ENCODE results near the gene MTA1. TPM values are rescaled to one million over a fixed set of nuclear protein-coding genes. Genes with fewer than 3 reads are reported as not detected.

Gene MTA1
- total and polyA plus RNA-seq, 2 of the 8 experiments (the other 6 are each of a cell fraction or from before 2014, with no cell fraction given), result 73.9 to 221 TPM

GRCh38 chr14:105500726-105501101 lies 81.1 kb downstream of the MTA1 start:
- H2BK20ac ChIP-seq (ENCODE audit: low read length), result no peak overlapping the region
- H3K23ac ChIP-seq (ENCODE audit: insufficient read length), result no peak overlapping the region
- no peak overlapping the region for H3K9ac ChIP-seq (replicated peaks in 1 of 4; ENCODE audit: extremely low read depth in 1 of 4, low read depth in 3 of 4, low read length in 3 of 4)
- H2BK120ac ChIP-seq (replicated peaks; ENCODE audit: low read depth, low read length), result no peak overlapping the region
- no peak overlapping the region; the same call in 1 of the 2 replicates for H4K8ac ChIP-seq (ENCODE audit: extremely low read depth, insufficient read depth, low read length)
- FAIRE-seq (no peak), DNase-seq (ENCODE audit: low read depth in 1 of 2, low spot score in 2 of 2) (no peak)
- peaks cover 0 to 3% (median 0%) of the 10 kb centered on the region in 4 experiments; a peak in 2 of 7 replicates for H3K4me1 ChIP-seq (replicated peaks in 1 of 4; ENCODE audit: control insufficient read depth in 3 of 4, insufficient read depth in 4 of 4, low read length in 3 of 4)
- peaks cover 0 to 2% of the 10 kb centered on the region in 2 experiments for H4K20me1 ChIP-seq (replicated peaks in 1 of 2; ENCODE audit: control insufficient read depth in 1 of 2, insufficient read depth in 2 of 2, low read length in 2 of 2)
- no peak overlapping the region for H2BK5ac ChIP-seq (ENCODE audit: low read depth, low read length)
- no peak overlapping the region for H2BK12ac ChIP-seq (ENCODE audit: low read depth, low read length)
- TF ChIP-seq POLR2AphosphoS5 (IDR thresholded peaks at IDR 0.05; ENCODE audit: low read depth, low read length) (0 out of 2 replicates have a peak, but pooled peaks have one; percentile 15), EZH2 (IDR thresholded peaks at IDR 0.05; ENCODE audit: low read depth, low read length, severe bottlenecking) (no peak)
- H3K18ac ChIP-seq (ENCODE audit: extremely low read depth, low read length), result no peak overlapping the region
- no peak overlapping the region for H4K91ac ChIP-seq (replicated peaks; ENCODE audit: insufficient read length, low read length)
- H3K23me2 ChIP-seq (ENCODE audit: low read depth, low read length), result no peaks in the 10 kb centered on the region
- no peaks in the 10 kb centered on the region for H3K36me3 ChIP-seq (ENCODE audit: control insufficient read depth in 2 of 4, insufficient read depth in 4 of 4, low read length in 3 of 4)
- no peak overlapping the region for H3K4ac ChIP-seq (replicated peaks; ENCODE audit: insufficient read length, low read depth, low read length)
- 89% methylated on average over 10 of the region's 10 CpGs; no CpG with 5 or more reads in 1 of the 2 experiments for WGBS, 2 experiments (ENCODE audit: extremely low coverage in 1 of 2, insufficient coverage in 1 of 2, insufficient read length in 1 of 2, insufficient replicate concordance in 2 of 2, low coverage in 1 of 2, low lambda C conversion rate in 2 of 2, missing lambda C conversion rate in 1 of 2)
- H3K4me2 ChIP-seq (ENCODE audit: insufficient read depth in 1 of 2, low read depth in 2 of 2, low read length in 2 of 2), result no peak overlapping the region
- no peaks in the 10 kb centered on the region for H3K79me1 ChIP-seq (ENCODE audit: low read depth, low read length)
- no peak overlapping the region for H2AK5ac ChIP-seq (ENCODE audit: low read depth, low read length)
- H3K27ac ChIP-seq (ENCODE audit: low read depth, low read length), result no peak overlapping the region
- H3K27me3 ChIP-seq (replicated peaks in 1 of 4; ENCODE audit: control insufficient read depth in 3 of 4, extremely low read depth in 1 of 4, insufficient read depth in 3 of 4, low read length in 3 of 4), result no peaks in the 10 kb centered on the region
- H4K5ac ChIP-seq (ENCODE audit: insufficient read length, low read depth, low read length), result no peak overlapping the region
- H3K79me2 ChIP-seq (ENCODE audit: control insufficient read depth in 1 of 2, insufficient read depth in 2 of 2, low read length in 2 of 2), result no peaks in the 10 kb centered on the region
- no peaks in the 10 kb centered on the region for H3K9me3 ChIP-seq (ENCODE audit: insufficient read depth in 2 of 2, low read depth in 1 of 2, low read length in 1 of 2)
- ChIA-PET POLR2A (ENCODE audit: partially characterized antibody) (interaction anchor here (1.4 to 1.7 kb wide), 2 partner anchors 43 to 53 kb away, joined by 3 to 4 read pairs; no protein-coding TSS in a partner anchor), CTCF (ENCODE audit: partially characterized antibody) (interaction anchor here (1.3 kb wide), 1 partner anchor 14 kb away, joined by 5 read pairs; the partner anchor contains the start of gene CRIP1)
- H2AFZ ChIP-seq (ENCODE audit: low read length), result no peak overlapping the region
- H3K4me3 ChIP-seq (ENCODE audit: extremely low read depth in 1 of 4, insufficient read depth in 2 of 4, low read depth in 3 of 4, low read length in 4 of 4), result no peak overlapping the region
- no peak overlapping the region for H2BK15ac ChIP-seq (ENCODE audit: low read length)
- H3K14ac ChIP-seq (ENCODE audit: insufficient read length), result no peak overlapping the region
- no peak overlapping the region for H3K56ac ChIP-seq (replicated peaks; ENCODE audit: insufficient read length, low read depth, low read length)

Data from H1 (cell line).